Endothelial cell of umbilical vein (primary cell): ENCODE data around the gene SESN1. TPM values are rescaled to one million over a fixed set of nuclear protein-coding genes. Genes with fewer than 3 reads are reported as not detected.

Experiments used
- BruUV-seq: library from RNA; stranded (reverse); fragments of 400-500 nt; replicated peaks from 2 replicates; lab custom pipeline; 2021; lab: Mats Ljungman, UMichigan
- CTCF ChIA-PET: fragments of 300-600, 350-600 bp; sonication (Branson Sonifier 250); formaldehyde crosslinking; loops from one replicate; lab custom pipeline; 2021; ENCODE audit warnings: antibody characterized with exemption, inconsistent platforms; lab: Charles Lee
- POLR2A ChIA-PET: fragments of 300-600, 350-600 bp; sonication (Branson Sonifier 250); formaldehyde crosslinking; loops from one replicate; lab custom pipeline; 2021; ENCODE audit warnings: antibody characterized with exemption, inconsistent platforms; lab: Charles Lee
- DNase-seq: peaks from one replicate; pipeline ENCODE4 v3.0.0-alpha.2; 2011; ENCODE audit warnings: low read depth, low spot score
- FAIRE-seq: peaks from 2 replicates; lab custom pipeline; 2011; peaks lifted over from hg19 to GRCh38; lab: Jason Lieb, UNC
- H2AFZ ChIP-seq: 2 replicates; pipeline ENCODE4 v1.6.0; 2012; ENCODE audit warnings: low read depth, low read length, control low read depth, inconsistent platforms
- H3K27ac ChIP-seq: 2 replicates; pipeline ENCODE4 v1.5.1; 2011; ENCODE audit warnings: low read depth, mild to moderate bottlenecking, control low read depth, low read length, moderate library complexity; ENCODE audit not compliant: insufficient read depth
- H3K27me3 ChIP-seq, 2 experiments: 2 replicates each; pipeline versions ENCODE4 v1.6.0 to v1.6.1; 2011; ENCODE audit warnings: low read length in 2 of 2, mixed read lengths in 1 of 2; ENCODE audit not compliant: control insufficient read depth in 2 of 2, insufficient read depth in 2 of 2
- H3K36me3 ChIP-seq, 2 experiments: 2 replicates in 1 of 2; 3 replicates in 1 of 2; pipeline ENCODE4 v1.5.1; 2011; ENCODE audit warnings: low read length in 2 of 2, mild to moderate bottlenecking in 1 of 2, moderate library complexity in 1 of 2; ENCODE audit not compliant: control insufficient read depth in 2 of 2, insufficient read depth in 2 of 2; ENCODE audit errors: extremely low read depth in 1 of 2
- H3K4me1 ChIP-seq: 3 replicates; pipeline ENCODE4 v1.5.1; 2011; ENCODE audit warnings: mild to moderate bottlenecking, low read length; ENCODE audit not compliant: control insufficient read depth, insufficient read depth; ENCODE audit errors: extremely low read depth
- H3K4me2 ChIP-seq: 2 replicates; pipeline ENCODE4 v1.6.1; 2011; ENCODE audit warnings: low read length, control low read depth, mixed read lengths; ENCODE audit not compliant: insufficient read depth
- H3K4me3 ChIP-seq, 3 experiments: fragments of 200-600 bp in 1 of 3; sonication (generic), shearing (Covaris generic) in 1 of 3; replicated peaks in 1 of 3; 2 replicates each; pipeline ENCODE4 v1.5.1; 2011 to 2016; ENCODE audit warnings: control low read depth in 3 of 3, low read length in 3 of 3, mild to moderate bottlenecking in 2 of 3, inconsistent platforms in 1 of 3, low read depth in 1 of 3, moderate library complexity in 1 of 3; ENCODE audit not compliant: insufficient read depth in 1 of 3
- H3K79me2 ChIP-seq: 2 replicates; pipeline ENCODE4 v1.6.0; 2012; ENCODE audit warnings: low read length, inconsistent platforms; ENCODE audit not compliant: control insufficient read depth, insufficient read depth
- H3K9ac ChIP-seq: replicated peaks from 2 replicates; pipeline ENCODE3; 2011; ENCODE audit warnings: low read length, control low read depth; ENCODE audit not compliant: insufficient read depth; ENCODE audit errors: extremely low read depth
- H3K9me1 ChIP-seq: replicated peaks from 3 replicates; pipeline ENCODE4 v1.6.0; 2011; ENCODE audit warnings: mild to moderate bottlenecking, low read length; ENCODE audit not compliant: control insufficient read depth, insufficient read depth; ENCODE audit errors: extremely low read depth
- H3K9me3 ChIP-seq: replicated peaks from 2 replicates; pipeline ENCODE4 v1.5.1; 2012; ENCODE audit warnings: low read length, inconsistent platforms; ENCODE audit not compliant: control insufficient read depth, insufficient read depth
- H4K20me1 ChIP-seq: replicated peaks from 2 replicates; pipeline ENCODE3; 2011; ENCODE audit warnings: mild to moderate bottlenecking, low read length; ENCODE audit not compliant: control insufficient read depth, insufficient read depth; ENCODE audit errors: extremely low read depth
- EZH2 ChIP-seq: IDR thresholded peaks from 2 replicates; pipeline ENCODE4 v1.6.1; 2012; ENCODE audit warnings: borderline replicate concordance, low read depth, mild to moderate bottlenecking, moderate library complexity, low read length, inconsistent platforms; ENCODE audit not compliant: severe bottlenecking
- FOS ChIP-seq: IDR thresholded peaks from 2 replicates; pipeline ENCODE4 v1.6.1; 2011; ENCODE audit warnings: mild to moderate bottlenecking, low read length, moderate library complexity, borderline replicate concordance; ENCODE audit not compliant: insufficient read depth
- GATA2 ChIP-seq: IDR thresholded peaks from 2 replicates; pipeline ENCODE4 v1.7.0; 2011; ENCODE audit warnings: low read depth, mild to moderate bottlenecking, moderate library complexity, mixed read lengths, low read length; ENCODE audit not compliant: insufficient read length, insufficient read depth
- JUN ChIP-seq: IDR thresholded peaks from 2 replicates; pipeline ENCODE4 v1.6.1; 2011; ENCODE audit warnings: borderline replicate concordance, low read depth; ENCODE audit not compliant: insufficient read length, insufficient read depth
- MAX ChIP-seq: IDR thresholded peaks from 2 replicates; pipeline ENCODE4 v1.6.1; 2011; ENCODE audit not compliant: insufficient read depth, insufficient read length
- MYC ChIP-seq: IDR thresholded peaks from one replicate; pipeline ENCODE4 v1.6.1; 2011; ENCODE audit warnings: mild to moderate bottlenecking, low read depth, low read length
- POLR2A ChIP-seq: IDR thresholded peaks from 2 replicates; pipeline ENCODE4 v1.6.1; 2012; ENCODE audit warnings: low read depth, mild to moderate bottlenecking, control low read depth, low read length
- POLR2AphosphoS5 ChIP-seq: IDR thresholded peaks from 2 replicates; pipeline ENCODE4 v1.6.1; 2012; ENCODE audit warnings: low read depth, mild to moderate bottlenecking, control low read depth, low read length, moderate library complexity; ENCODE audit not compliant: insufficient read depth
- dilution Hi-C: fragments of 300-500 bp; cut with MboI; formaldehyde crosslinking; loops from one replicate; pipeline ENCODE4 v1.15.0; 2019; ENCODE audit warnings: low sequenced_read_pairs; ENCODE audit not compliant: extremely low pct_ligation_motif_present
- intact Hi-C: fragments of 100-400 bp; cut with micrococcal nuclease; formaldehyde crosslinking; loops from one replicate; pipeline ENCODE4 v1.10.0; 2022
- polyA plus RNA-seq, 4 experiments: library from polyadenylated mRNA; depleted of rRNA in 3 of 4; stranded (reverse) in 3 of 4; unstranded in 1 of 4; fragments of >200 nt; gene quantifications; 2 replicates each; pipeline versions ENCODE4 v1.2.1 to v1.2.3, GENCODE V29; 2011 to 2012; ENCODE audit warnings: missing spikeins in 1 of 4
- total RNA-seq: library from RNA; stranded (reverse); gene quantifications from 2 replicates; pipeline ENCODE4 v1.2.3, GENCODE V29; 2021
- TF ChIP-seq, protein P1 (sequence below), 2 donors: IDR thresholded peaks; 1 replicate in 1 of 2; 2 replicates in 1 of 2; pipeline ENCODE4 v1.5.1; 2011; ENCODE audit warnings: low read length in 2 of 2, mild to moderate bottlenecking in 2 of 2, moderate library complexity in 2 of 2, control low read depth in 1 of 2, inconsistent platforms in 1 of 2, low read depth in 1 of 2; ENCODE audit not compliant: insufficient read depth in 1 of 2; ENCODE audit errors: extremely low read depth in 1 of 2

The SESN1 gene
- total and polyA plus RNA-seq, 2 donors (not counting 3 experiments of a cell fraction or from before 2014, with no cell fraction given): 7.1 to 15.6 TPM

DNA sequence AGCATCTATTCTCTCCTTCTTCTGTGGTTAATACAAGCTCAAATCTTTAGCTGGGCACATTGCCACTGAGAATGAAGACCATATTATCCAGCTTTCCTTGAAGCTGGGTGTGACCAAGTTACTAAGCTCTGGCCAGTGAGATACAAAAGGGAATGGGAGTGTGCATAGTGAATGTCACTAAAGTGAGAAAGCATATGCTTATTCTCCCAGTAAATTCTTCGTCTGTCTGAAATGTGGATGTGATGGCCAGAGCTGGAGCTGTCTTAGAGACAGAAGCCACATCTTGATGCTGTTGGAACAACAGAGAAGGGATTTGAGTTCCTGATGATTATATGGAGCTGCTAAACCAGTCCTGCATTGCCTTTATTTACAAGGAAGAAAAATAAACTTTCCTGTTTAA lies 60.1 kb downstream of the SESN1 start:
- H3K27ac ChIP-seq: no peak overlapping the region
- H3K4me1 ChIP-seq: no peaks in the 10 kb centered on the region
- dilution Hi-C loops: no loop called here
- no TSS peak for BruUV-seq
- DNase-seq (no peak), FAIRE-seq (no peak)
- H3K4me3 ChIP-seq: no peak overlapping the region
- H3K9ac ChIP-seq: no peak overlapping the region
- no peaks in the 10 kb centered on the region for H3K27me3 ChIP-seq
- no peak overlapping the region for H3K4me2 ChIP-seq
- H3K9me3 ChIP-seq: no peaks in the 10 kb centered on the region
- no peaks in the 10 kb centered on the region for H3K79me2 ChIP-seq
- H3K9me1 ChIP-seq: no peaks in the 10 kb centered on the region
- H2AFZ ChIP-seq: no peak overlapping the region
- TF ChIP-seq EZH2: no peak
- no peak for TF ChIP-seq POLR2AphosphoS5
- no peak for TF ChIP-seq JUN
- no peak for TF ChIP-seq FOS
- no peak for TF ChIP-seq MYC
- no peak for TF ChIP-seq MAX
- no peak for TF ChIP-seq GATA2
- TF ChIP-seq, protein P1, sequence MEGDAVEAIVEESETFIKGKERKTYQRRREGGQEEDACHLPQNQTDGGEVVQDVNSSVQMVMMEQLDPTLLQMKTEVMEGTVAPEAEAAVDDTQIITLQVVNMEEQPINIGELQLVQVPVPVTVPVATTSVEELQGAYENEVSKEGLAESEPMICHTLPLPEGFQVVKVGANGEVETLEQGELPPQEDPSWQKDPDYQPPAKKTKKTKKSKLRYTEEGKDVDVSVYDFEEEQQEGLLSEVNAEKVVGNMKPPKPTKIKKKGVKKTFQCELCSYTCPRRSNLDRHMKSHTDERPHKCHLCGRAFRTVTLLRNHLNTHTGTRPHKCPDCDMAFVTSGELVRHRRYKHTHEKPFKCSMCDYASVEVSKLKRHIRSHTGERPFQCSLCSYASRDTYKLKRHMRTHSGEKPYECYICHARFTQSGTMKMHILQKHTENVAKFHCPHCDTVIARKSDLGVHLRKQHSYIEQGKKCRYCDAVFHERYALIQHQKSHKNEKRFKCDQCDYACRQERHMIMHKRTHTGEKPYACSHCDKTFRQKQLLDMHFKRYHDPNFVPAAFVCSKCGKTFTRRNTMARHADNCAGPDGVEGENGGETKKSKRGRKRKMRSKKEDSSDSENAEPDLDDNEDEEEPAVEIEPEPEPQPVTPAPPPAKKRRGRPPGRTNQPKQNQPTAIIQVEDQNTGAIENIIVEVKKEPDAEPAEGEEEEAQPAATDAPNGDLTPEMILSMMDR (IDR thresholded peaks at IDR 0.05; ENCODE audit: extremely low read depth in 1 of 2, insufficient read depth in 1 of 2, low read depth in 1 of 2, low read length in 2 of 2): no peak
- TF ChIP-seq POLR2A: no peak
- CTCF ChIA-PET: interaction anchor here (0.8 to 1.3 kb wide), 2 partner anchors 17 to 39 kb away, joined by 3 read pairs; no protein-coding TSS in a partner anchor
- POLR2A ChIA-PET: no interaction called here
- no peaks in the 10 kb centered on the region for H3K36me3 ChIP-seq
- intact Hi-C loops: no loop called here
- no peaks in the 10 kb centered on the region for H4K20me1 ChIP-seq
